TTC549 (cell line): ENCODE results near the gene TBCK.
"Not testable (repeated sequence)": the region's sequence is repeated elsewhere in the genome, so short reads cannot be mapped to it uniquely, and the experiment has no call there.

Experiments used
- FAIRE-seq: peaks from 2 replicates; lab custom pipeline; 2012; peaks lifted over from hg19 to GRCh38; lab: Jason Lieb, UNC

TBCK gene

GRCh38 chr4:106210021-106210420 lies 106.0 kb downstream of the TBCK start:
- FAIRE-seq, result no peak

- FAIRE-seq, result no peak
Observed at GRCh38 chr4:106208481-106209460, 107.2 kb downstream of the TBCK start.

DNA sequence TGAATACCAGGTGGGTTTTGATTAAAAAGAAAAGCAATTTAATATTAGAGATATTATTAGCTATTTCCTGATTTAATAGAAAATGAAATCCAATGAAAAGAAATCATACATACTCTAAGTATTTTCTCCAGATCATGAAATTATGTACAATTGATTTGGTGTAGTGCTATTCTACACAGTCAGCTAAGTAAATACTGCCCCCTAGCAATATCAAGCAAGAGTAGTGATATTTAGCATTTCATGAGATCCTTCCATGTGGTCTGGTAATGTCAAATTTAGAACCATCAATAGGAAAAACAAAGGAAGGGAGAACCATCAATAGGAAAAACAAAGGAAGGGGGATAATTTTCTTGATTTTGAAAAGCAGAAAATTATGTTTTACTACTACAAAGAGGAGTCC lies 114.6 kb downstream of the TBCK start:
- peak; percentile 79 for FAIRE-seq

DNA sequence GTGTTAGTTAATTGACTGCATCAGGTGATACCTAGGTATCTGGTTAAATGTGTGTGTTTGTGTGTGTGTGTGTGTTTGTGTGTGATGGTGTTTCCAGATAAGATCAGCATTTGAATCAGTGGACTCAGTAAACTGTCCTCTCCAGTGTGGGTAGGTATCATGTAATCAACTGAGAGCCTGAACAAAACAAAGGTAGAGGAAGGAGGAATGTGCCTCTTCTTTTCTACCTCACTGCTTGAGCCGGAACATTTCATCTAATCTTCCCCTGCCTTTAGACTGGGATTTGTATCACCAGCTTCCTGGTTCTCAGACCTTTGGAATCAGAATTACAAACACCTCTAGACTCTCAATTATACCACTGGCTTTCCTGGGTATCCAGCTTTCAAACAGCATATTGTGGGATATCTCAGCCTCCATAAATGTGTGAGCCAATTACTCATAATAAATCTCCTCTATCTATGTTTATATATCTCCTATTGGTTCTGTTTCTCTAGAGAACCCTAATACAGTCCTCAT lies 120.5 kb downstream of the TBCK start:
- no peak for FAIRE-seq

- FAIRE-seq, result no peak
Observed at GRCh38 chr4:106194801-106195200, 121.2 kb downstream of the TBCK start.

GRCh38 chr4:106192131-106192530 lies 123.9 kb downstream of the TBCK start:
- FAIRE-seq, result no peak

DNA sequence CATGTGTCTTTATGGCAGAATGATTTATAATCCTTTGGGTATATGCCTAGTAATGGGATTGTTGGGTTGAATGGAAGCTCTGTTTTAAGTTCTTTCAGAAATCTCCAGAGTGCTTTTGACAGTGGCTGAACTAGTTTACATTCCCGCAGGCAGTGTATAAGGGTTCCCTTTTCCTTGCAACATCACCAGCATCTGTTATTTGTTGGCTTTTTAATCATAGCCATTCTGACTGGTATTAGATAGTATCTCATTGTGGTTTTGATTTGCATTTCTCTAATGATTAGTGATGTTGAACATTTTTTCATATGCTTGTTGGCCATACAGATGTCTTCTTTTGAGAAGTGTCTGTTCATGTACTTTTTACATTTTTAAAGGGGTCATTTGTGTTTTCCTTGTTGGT lies 129.8 kb downstream of the TBCK start:
- no peak for FAIRE-seq

DNA sequence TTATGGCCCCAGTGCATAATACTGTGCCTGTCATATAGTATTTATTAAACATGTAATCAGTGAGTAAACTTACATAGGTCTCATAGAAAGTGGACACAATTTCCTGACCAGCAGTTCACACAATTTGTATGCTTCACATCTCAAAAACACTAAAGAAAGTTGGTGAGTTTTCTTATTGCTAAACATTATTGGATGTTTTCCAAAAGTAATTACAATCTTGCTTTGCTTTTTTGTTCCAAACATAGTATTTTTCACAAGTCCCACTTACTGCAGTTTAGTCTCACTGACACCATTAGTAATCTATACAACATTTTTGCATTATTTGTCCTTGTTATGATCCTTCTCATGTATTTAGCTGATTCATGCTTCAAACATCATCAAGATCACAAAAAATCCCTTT lies 132.5 kb downstream of the TBCK start:
- FAIRE-seq, result no peak

DNA sequence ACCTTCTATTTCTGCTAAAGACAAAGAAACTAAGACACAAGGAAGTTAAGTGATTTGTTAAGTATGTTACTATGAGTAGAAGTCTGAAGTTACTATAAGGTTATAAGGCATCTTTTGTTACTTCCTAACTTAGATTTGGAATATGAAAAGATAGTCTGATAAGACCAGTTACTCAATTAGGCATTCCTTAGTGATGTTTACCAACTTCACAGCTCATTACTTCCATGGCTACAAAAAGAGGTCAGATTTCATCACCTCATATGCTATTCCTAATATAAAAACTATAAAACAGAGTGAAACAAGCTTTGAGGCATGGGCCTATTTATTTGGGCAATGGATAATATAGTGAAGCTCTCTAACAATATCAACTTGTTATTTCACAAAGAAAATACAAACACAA lies 143.1 kb downstream of the TBCK start:
- FAIRE-seq, result no peak

- no peak for FAIRE-seq
Observed at GRCh38 chr4:106165351-106166010, 150.5 kb downstream of the TBCK start.

DNA sequence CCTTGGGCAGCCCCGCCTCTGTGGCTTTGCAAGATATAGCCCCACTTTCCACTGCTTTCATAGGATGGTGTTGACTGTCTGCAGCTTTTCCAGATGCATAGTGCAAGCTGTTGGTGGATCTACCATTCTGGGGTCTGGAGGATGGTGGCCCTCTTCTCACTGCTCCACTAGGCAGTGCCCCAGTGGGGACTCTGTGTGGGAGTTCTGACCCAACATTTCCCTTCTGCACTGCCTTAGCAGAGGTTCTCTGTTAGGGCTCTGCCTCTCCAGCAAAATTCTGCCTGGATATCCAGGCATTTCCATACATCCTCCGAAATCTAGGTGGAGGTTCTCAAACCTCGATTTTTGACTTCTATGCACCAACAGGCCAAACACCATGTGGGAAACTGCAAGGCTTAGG lies 153.7 kb downstream of the TBCK start:
- no peak for FAIRE-seq

DNA sequence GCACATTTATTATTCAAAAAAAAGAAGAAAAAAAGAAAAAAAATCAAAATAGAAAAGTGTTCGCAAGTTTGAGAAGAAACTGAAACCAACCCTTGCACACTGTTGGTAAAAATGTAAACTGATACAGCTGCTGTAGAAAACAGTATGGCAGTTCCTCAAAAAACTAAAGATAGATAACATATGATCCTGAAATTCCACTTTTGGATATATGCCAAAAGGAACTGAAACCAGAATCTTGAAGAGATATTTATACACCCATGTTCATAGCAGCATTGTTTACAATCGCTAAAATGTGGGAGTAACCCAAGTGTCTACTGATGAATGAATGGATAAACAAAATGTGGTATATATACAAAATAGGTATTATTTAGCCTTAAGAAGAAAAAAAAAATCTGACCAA lies 155.4 kb downstream of the TBCK start:
- no peak for FAIRE-seq

DNA sequence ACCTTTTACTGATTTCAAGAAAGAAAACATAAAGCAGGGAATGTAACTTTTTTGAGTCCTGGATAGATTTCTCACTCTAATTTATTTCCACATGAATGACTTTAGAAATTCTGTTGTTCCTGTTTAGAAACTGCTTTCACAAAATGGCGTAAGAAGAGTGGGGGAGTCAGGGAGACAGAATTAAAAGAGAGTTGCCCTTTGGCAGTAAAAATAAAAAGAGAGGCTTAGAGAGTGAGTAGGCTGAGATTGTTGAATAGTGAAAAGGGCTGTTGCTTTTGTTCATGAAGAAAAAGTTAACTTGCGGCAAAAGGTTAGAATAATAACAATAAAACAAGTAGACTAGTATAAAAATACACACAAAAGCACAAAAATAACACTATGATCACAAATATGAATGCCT lies 166.1 kb downstream of the TBCK start:
- FAIRE-seq, result no peak

DNA sequence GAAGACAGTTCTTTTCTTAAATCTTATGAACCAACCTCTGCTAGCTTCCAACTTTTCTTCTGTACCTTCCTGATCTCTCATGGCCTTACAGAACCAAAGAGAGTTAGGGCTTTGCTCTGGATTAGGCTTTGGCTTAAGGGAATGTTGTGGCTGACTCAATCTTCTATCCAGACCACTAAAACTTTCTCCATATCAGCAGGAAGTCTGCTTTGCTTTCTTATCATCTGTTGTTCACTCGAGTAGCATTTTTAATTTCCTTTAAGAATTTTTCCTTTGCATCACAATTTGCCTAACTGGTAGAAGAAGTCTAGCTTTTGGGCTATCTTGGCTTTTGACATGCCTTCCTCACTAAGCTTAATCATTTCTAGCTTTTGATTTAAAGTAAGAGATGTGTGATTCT lies 167.0 kb downstream of the TBCK start:
- FAIRE-seq, result no peak

DNA sequence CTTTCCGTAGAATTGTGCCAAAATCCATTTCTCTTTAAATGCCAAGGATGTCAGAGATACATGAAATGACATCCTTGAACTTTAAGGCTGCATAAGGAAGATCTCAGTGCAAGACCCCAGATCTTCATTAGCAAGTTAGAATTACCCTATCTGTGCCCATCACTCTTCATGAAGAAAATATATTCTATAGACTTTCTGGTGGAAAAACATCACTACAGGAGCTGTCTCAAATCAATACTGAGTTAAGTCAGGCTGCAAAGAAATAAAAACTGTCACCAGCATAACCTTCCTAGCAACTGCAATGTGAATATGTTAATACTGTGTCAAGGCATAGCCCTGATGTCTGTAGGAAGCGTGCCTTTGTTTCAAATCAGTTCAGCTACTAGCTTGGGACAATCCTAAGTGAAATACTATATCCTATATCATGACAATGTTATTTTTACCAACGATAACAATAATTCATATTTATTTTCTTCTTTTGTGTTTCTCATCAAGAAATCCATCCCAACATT lies 173.3 kb downstream of the TBCK start:
- FAIRE-seq, result no peak

GRCh38 chr4:106140601-106141000 lies 175.4 kb downstream of the TBCK start:
- no peak for FAIRE-seq

DNA sequence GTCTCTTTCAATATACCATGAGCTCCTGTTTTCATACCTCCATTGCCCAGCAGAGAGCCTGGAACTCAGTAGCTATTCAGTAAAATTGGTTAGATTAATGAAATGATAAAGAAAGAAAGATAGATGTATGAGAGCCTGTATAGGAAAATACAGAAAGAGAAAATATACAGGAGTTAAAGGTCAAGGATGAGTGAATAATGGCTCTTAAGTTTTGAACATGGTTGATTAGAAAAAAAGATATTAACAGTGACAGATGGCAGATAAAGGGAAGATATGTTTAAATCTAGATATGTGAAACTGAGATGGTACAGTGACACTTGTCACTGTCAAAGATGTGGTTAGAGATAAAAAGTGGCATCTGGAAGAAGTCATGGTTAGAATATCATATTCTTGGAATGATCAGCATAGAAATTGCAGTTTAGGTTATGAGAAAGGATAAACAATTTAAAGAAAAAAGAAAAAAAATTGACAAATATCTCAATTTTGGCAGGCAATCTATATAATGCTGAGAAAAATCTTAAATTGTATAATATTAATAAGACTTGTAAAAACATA lies 179.2 kb downstream of the TBCK start:
- FAIRE-seq, result no peak

- FAIRE-seq, result no peak
Observed at GRCh38 chr4:106132045-106132444, 184.0 kb downstream of the TBCK start.

GRCh38 chr4:106126062-106126461 lies 189.9 kb downstream of the TBCK start:
- FAIRE-seq, result no peak

DNA sequence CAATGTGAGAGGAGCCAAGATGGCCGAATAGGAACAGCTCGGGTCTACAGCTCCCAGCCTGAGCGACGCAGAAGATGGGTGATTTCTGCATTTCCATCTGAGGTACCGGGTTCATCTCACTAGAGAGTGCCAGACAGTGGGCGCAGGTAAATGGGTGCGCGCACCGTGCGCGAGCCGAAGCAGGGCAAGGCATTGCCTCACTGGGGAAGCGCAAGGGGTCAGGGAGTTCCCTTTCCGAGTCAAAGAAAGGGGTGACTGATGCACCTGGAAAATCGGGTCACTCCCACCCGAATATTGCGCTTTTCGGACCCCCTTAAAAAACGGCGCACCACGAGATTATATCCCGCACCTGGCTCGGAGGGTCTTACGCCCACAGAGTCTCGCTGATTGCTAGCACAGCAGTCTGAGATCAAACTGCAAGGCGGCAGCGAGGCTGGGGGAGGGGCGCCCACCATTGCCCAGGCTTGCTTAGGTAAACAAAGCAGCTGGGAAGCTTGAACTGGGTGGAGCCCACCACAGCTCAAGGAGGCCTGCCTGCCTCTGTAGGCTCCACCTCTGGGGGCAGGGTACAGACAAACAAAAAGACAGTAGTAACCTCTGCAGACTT lies 196.0 kb downstream of the TBCK start:
- not testable (repeated sequence) for FAIRE-seq

DNA sequence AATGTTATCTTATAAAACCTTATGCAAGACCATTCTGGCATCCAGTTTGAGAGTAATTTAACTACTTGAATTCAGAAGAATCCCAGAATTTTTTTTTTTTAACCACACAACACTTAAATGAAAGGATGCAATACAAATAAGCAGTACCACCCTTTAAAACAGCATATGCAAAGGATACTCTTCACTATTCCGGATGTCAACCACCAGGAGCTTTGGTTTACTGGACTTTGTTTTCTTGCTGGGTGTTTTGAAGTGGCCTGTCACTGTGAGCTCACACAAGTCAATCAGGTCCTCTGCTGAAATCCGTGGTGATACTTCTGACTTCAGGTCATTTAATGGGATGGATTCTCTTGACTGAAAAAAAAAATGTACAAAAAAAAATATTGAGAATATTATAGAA lies 200.0 kb downstream of the TBCK start:
- no peak for FAIRE-seq

- FAIRE-seq, result no peak
Observed at GRCh38 chr4:106114270-106114669, 201.7 kb downstream of the TBCK start.
